Stimulated activated CD4-positive, alpha-beta T cell treated with anti-CD3 and anti-CD28 coated beads, Interleukin-4, amount 100 ng/mL, for 1 hour (primary cell): ENCODE data around the gene QRFP.

ENCODE experiments used
- DNase-seq: peaks from one replicate; pipeline ENCODE4 v3.0.0-alpha.2; 2020

Gene QRFP

DNA sequence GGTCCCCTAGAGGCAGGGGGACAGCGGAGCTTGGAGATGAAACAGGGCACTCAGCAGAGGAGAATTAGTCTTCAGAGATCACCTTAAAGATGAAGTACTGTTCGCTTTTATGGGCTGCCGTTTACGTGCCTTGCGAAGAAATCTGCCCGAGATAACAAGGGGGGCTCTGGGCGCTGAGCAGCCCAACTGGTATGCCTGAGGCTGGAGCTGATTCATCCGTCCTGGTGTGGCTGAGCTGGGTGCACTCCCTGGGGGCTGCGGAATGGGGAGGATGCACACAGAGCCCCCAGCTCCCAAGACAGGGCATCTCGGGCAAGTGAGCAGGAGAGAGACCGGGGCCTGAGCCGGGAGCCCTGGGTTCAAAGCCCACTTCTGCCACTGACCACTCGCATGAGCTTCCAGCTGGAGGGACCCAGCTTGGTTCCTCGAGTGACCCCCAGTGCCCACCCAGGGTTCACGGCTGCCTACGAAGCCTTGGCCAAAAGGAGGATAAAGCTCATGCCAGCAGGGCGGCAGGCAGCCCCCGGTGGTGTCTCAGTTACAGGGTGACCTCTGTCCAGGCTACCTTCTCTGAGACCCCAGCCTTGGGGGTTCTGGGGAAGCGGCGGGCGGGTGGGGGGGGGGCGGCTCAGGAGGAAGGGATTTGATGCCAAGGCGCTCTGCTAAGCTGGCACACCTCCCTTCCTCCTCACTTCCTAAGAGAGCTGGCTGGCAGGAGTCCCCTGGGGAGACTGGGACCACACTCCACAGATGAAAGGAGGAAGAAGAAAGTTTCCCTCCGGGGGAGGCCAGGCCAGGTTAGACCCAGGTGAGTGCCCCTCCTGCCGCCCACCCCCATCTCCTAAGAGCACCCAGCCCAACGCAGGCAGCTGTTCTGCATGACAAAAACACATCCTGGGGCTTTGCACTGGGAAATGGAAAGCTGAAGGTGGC, 36.8 kb upstream of the QRFP start:
- DNase-seq = no peak

DNA sequence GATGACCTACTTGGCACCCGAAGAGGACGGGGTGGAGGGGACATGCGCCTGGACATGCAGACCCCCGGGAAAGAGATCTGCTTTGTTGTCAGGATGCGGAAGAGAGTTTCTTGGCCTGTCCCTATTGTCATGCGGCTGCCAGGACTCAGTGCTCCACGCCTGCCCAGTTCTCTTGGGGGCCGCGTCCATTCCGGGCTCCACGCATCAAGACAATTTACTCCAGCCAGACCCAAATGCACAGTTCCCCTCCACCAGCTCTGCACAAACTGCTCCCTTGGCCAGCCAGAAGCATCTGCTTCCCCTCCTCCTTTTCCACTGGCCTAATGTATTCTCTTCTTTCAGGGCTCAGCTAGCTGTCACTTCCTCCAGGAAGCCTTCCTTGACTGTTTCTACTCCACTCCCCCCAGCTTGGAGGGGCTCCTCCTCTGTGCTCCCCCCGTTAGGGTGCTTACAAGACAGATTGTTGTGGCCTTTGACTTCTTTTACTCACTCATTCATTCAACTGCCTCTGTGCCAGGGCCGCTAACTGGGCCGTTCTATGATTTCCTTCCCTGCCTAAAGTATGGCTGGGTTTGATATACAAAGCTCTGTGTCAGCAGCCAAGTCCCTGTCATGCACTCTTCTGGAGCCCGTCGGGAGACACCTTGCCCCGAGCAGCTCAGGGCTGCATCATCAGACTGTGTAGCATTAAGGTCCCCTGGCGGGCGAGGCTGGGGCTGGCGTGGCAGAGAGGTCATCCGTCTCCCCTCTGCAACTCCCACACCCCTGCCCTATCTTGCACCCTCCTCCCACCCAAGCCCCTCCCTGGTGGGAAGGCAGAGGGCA, 35.9 kb upstream of the QRFP start:
- no peak for DNase-seq

DNA sequence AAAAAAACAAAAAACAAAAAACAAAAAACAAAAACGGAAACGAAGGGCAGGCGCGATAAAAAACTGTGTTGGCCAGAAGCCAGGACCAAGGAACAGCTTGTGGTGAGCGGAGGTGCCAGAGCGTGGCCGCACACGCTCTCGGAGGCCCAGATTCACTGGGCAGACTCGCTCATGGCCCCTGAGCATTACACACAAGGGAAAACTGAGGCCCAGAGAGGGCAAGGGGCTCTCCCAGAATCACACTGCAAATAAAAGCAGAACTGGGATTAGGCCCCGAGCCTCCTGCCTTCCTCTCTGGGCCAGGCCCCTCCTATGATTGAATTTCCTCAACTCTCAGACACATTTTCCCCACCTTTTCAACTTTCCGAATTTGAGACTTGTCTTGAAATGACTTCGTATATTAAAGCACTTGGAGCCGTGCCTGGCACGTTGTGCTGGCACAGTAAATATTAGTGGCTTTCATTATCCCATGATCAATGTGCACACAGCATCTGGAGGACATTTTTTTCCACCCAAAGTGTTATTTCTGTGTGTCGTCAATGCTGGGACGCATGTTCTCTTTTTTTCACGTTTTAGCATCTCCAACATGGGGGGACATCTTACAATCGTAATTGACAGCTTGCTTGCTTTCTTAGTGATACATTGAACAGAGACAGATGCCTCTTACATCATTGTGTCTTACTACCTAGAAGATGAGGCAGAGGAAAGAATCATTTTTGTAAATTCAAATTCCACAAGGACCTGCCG, 35.1 kb upstream of the QRFP start:
- DNase-seq = no peak

DNA sequence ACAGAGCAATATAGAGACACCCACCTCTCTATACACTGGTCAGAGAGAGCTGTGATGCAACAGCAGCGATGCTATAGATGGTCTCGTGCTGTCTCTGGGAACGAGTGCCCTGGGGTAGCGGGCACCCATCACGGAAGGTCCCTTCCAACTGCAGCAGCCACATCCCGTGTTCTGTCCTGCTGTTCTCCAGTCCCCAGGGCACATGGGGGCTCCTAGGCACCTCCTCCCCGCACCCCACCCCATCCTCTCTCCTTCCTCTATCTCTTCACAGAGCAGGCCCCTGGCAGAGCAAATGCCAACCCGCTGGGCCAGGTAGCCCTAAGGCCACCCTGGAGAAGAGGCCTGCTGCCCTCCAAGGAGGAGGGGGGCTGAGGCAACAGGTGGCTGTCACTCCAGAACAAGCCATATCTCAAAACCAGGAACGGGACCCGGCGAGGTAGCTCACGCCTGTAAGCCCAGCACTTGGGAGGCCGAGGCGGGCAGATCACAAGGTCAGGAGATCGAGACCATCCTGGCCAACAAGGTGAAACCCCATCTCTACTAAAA, 34.3 kb upstream of the QRFP start:
- no peak for DNase-seq

DNA sequence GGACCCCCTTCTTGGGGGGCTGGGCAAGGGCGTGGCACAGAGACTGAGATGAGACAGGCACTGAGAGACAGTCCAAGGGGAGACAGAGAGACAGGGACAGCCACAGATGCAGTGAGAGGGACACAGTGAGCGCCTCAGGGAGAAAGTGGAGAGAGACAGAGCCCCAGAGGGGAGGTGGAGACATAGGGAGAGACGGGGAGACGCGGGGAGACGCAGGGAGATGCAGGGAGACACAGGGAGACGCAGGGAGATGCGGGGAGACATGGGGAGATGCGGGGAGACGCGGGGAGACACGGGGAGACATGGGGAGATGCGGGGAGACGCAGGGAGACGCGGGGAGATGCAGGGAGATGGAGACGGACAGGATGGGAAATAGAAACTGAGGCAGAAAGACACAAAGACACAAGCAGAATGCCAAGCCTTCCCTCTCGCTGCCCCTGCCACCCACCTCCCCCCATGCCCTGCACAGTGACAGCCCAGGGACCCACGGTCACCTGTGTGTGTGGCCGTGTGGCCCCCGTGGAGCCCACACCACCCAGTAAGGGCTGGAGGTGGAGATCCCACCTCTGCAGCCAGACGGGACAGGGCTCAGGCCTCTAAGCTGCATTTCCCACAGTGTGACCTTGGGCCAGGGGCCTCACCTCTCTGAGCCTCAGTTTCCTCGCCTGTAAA, 33.7 kb upstream of the QRFP start:
- no peak for DNase-seq

DNA sequence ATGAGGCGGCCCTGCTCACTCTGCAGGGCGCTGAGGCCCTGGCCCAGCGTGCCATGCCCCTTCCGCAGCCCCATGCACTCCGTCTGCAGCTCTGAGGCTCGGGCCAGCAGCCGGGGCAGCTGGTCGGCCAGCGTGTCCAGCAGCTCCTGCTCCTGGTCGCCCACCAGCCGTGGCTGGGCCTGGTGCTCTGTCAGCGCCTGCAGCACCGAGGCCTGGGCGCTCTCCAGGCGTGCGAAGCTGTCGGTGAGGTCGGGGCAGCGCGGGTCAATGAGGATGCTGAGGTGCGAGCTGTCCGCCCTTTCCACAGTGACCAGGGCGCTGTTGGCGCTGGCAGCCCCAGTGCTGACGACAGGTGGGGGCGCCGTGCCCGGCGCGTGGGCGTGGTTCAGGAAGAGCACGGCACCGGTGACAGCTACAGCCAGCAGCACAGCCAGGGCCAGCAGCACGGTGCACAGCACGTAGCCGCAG, 33.0 kb upstream of the QRFP start:
- DNase-seq = no peak

DNA sequence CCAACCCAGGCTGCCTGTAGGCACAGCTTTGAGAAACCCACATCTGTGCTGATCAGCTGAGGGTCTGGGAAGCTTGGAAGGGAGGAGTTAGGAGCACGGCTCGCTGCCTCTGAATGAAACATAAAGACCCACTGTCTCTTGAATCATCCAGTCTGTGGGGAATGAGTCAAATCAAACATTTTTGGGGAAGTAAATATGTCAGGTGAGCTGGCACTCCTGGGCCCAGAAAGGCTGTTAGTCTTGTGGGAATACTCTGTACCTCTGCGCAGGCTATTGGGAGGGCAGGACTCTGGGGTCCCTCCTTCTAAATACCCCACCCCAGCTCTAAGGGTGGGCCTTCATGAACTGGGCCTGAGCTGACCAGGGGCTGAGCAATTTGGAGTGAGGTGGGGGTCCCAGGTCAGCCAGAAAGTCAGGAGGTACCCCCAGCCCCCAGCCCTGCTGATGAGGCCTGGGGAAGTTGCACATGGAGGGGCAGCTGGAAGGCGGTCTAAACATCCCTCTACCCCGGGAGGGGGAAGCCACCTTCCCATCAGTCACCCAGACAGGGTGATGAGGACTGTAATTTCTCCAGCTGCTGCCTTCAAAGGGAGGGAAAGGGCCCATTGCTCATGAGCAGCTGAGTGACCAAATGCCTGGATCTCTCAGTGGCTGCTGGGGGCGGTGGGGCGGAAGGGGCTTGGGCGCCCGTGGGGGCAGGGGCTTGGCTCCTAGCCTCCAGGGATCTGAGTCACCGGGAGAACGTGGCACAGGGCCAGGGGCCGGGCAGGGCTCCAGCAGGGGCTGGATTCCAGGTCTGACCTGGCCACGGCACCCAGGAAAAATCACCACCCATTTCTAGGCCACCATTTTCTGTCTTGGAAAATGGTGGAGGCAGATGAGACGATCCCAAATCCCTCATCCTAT, 31.6 kb upstream of the QRFP start:
- DNase-seq = no peak

DNA sequence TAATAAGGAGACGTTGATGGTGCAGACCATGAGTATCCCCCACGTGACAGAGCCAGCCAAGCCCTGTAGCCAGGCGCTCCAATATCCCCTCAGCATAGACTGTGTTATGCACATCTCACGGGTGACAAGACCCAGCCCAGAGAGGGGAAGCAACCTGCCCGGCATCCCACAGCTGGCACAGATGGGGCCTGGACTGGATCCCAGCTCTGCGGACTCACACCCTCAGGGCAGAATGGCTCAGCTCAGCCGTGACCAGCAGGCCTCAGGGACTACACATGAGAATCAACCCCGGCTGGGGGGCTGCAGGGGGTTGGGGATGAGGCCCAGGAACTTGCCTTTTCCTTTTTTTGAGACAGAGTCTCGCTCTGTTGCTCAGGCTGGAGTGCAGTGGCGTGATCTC, 30.7 kb upstream of the QRFP start:
- DNase-seq = no peak

DNA sequence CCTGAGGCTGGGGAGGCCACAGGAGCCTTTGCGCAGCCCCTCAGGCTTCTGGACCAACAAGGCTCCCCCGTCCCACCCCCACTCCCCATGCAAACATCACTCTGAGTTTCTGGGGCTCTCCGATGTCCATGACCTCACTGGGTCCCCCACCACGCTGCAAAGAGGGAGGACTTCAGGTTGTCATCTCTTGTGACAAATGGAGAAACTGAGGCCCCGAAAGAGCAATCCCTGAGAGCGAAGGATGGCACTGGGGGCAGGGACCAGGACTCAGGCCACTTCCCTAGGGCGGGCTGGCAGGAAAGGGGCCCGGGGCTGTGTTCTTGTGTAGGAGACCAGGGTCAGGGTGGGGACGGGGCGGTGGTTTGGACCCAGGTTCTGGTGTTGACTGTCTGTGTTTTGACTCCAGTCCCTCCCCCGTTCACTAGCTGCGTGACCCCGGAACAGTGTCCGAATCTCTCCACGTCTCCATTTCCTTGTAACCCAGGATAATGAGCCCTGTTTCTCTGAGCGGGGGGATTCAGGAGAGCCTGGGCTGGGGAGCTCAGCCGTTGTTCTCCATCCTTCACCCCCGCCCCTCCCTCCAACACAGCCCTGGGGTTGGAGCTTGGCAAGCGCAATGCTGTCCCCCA, 28.6 kb upstream of the QRFP start:
- no peak for DNase-seq

DNA sequence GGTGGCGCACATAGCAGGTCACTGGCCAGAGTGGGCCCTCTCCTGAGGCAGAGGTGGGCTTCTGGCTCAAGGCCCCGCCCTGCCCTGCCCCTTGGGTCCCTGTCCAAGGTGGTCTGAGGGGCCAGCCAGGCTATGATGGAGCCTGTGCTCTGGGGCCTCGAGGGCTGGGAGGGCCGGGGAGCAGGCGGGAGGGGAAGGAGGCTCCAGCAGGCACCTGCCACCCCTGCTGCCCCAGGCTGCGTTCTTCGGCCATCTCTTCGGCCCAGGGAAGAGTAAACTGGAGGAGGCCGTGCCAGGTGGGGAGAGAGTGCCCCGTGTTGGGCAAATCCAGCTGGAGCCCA, 27.8 kb upstream of the QRFP start:
- no peak for DNase-seq

DNA sequence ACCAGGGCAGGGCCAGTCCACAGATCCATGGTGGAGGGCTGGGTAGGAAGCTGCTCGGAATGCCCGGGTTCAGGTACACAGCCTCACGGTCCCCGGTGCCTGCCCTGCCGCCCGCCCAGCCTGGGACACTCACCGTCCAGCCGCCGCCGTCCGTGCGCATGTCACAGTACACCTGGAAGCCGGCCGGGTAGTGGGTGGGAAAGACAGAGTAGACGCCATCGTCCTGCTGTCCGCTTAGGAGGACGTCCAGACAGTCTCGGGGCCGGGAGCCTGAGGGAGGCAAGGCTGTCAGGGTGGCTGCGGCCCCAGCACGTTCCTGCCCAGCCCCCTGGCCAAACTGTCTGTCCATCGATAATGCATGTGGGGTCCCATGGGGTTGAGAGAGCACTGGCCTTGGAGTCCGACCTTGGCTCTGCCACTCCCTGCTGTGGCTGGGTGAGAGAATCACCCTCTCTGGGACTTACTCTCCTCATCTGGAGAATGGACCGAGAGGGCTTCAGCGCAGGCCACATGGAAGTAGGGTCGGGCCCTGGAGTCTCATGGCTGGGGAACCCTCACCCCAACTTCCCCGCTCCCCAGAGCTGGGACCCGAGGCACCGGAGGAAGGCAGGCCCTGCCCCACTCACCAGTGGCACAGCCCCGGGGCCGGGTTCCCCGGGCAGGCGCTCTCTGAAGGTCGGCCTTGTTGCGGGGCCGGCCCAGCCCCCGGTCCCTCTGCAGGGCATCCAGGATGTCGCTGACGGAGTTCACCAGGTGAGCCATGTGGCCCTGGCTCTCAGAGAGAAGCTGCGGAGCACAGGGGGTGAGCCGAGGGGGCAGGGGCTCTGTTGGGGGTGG, 27.2 kb upstream of the QRFP start:
- DNase-seq = no peak

DNA sequence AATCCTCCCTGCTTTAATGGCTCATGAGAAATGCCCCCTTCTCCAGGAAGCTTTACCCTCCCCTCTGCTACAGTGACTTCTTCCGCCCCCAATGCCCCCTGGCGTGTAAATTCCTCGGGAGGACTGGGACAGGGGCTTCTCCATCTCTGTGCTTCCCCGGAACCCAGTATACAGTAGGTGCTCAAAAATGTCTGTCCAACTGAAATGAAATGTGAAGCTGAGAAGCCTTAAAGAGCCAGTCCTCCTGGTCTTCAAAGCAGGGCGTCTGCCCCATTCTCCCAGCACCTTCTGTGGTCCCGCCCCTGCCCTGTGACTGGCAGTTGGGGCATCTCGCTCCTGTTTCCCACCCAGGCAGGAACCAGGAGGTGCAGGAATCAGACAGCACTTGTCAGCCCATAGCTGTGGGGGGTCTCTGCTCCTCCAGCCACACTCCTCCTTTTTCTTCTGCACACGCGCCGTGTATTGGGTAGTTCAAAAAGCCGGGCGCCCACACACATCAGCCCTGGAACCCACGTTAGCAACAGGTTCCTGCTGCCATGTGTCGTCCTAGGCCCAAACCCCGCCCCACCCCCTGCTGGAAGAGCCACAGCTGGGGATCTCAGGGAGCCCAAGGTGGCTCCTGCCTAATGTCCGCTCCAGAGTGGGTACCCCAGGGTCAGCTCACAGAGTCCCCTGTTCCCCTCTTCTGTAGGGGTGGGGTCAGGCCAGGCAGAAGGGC, 26.4 kb upstream of the QRFP start:
- DNase-seq = no peak

DNA sequence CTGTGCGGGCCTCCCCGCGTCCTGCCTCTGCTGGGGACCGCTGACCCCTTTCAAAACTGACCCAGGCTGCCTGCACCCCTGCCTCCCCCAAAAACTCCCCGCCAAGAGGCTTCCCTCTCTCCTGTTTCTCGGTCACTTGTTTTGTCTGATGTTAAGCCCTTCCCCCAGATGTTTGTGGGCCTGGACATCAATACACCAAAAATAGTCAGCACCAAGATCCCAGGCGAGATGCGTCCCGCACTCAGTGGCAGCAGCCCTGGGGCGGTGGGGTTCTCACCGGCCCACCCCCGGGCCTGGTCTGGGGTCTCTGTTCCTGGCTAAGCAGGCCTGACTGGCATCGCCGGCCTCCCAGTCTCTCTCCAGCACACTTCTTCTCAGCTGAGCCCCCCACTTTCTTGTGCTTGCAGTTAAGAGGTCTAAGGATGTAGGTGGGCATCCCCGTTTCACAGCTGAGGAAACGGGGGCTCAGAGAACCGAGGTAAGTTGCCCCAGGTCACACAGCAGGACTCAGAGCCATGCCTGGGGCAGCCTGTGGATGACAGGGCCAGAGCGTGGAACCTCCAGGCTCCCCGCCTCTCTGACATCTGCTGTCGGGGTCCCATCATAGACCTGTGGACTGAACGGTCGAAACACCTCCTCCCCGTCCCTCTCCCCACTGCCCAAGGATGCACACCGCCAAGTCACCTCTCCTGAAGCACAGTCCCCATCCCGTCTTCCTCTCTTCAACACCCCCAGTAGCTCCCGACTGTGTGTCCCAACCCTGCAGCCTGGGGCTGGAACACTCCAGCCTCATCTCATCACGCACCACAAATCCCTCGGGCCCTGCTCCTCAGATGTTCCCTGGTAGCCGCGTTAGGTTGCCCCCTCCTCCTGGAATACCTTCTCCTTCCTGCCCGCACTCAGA, 25.6 kb upstream of the QRFP start:
- no peak for DNase-seq

DNA sequence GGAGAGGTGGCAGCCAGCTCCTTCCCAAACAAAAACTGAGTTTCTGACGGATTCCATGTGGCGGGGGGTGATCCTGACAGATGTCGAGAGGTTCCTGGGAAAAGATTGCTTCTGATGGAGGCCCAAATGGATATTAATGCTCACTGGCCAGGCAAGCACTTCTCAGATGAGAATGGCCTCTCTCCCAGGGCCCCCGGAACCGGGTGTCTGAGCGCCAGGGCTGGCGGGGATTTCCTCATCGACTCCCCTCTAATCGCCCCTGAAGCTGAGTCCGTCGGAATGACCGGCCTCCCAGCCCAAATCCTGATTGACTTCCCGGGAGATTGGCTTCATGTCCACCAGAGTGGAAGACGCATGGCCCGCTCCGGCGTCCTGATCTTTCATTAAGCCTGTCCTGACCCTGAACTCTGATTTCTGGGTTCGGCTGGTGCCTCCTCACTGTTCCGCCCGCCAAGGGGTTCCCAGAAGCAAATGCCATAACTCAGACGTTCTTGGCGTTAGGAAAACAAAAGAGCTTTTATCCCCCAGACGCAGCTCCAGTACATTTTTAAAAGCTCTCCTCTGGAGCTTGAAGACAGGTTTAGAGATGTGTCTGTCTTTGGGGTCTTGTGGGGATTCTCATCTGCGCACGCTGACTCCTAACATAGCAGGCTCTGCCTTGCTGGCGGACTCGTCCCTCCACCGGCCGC, 24.8 kb upstream of the QRFP start:
- DNase-seq = no peak

DNA sequence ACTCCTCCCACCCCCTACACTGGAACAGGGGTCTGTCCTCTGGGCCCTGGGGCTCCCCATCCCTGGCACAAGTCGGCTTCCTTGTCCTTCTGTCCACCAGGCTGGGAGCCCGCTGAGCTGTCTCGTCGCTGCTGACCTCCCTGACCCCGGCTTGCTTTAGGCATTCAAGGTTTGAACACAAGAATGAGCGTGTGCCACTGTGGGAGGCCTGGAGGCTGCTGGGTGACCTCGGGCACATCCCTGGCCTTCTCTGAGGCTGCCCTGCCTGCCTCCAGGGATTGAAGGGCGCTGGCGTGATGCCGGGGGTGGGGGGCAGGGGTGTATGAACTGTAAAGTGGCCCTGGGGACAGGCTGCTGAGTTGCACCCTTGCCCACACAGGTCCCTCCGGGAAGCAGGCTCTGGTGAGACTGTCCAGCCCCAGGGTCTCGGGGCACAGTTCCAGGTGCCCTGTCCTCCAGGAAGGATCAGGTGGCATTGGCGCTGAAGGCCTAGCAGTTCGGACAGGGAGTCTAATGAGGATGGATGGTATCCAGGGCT, 24.2 kb upstream of the QRFP start:
- no peak for DNase-seq

DNA sequence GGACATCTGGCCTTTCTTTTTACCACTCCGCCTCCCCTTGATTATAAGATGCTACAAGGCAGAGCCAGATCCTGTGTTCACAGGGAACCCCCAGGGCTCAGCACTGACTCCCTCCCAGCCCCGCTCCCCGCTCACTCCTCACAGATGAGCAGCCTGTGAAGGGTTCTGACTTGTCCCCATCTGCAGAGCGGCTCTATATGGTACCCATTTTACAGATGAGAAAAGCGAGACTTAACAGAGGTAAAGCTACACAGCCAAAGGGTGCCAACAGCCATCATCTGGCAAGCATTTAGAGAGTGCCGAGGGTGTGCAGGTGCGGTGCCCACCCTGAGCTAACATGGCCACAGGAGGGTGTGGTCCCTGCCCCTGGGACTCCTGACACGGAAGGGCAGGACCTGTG, 23.6 kb upstream of the QRFP start:
- DNase-seq = no peak

DNA sequence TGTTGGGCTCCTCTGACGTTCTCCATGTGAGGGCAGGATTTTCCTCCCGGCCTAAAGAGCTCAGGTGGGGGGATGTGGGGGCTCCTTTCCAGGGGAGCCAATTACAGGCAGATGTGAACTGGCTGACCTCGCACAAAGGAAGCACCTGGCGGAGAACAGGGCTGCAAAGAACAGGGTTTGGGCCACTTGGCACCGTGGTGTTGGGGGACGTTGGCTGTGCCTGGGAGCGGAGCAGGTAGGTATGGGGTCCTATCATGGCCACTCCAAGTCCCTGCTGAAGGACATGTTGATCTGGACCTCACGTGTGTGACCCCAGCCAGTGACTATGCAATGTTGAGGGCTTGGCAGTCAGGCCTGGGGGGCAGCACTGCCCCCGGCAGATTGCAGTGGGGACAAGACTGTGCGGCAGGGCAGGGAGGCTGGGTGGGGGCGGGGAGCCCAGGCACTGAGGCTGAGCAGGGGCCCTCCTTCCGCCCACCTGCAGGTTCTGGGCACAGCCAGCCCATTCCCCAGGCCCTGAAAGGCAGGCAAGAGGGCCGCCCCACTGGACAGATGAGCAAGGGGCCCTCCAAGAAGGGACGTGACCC, 23.0 kb upstream of the QRFP start:
- no peak for DNase-seq
